ENCODE results near the gene LRRC30. TPM values are rescaled to one million over a fixed set of nuclear protein-coding genes. Genes with fewer than 3 reads are reported as not detected.
"Not testable (repeated sequence)": the region's sequence is repeated elsewhere in the genome, so short reads cannot be mapped to it uniquely, and the experiment has no call there.

Gene LRRC30
- 1 to 10 TPM in 10 of 12 donors, not detected in 2; 2.1 to 8.2 (median 5.8) TPM for polyA plus RNA-seq (ENCODE audit: insufficient read length in 12 of 12)
- long read RNA-seq, donor 1, result 0 reads
- long read RNA-seq, donor 2, partial matches to known transcripts, result 0 of 1 reads
- long read RNA-seq, donor 2, other reads (novel, unspliced or antisense), result 0 of 1 reads
- long read RNA-seq, donor 3, result 0 reads
- long read RNA-seq, donor 4, partial matches to known transcripts, result 0 of 1 reads
- long read RNA-seq, donor 4, other reads (novel, unspliced or antisense), result 0 of 1 reads
- long read RNA-seq, donor 5, transcript LRRC30-201 (1 exons, 923 nt), result major isoform, 7 of 7 reads
- long read RNA-seq, donor 5, partial matches to known transcripts, result 0 of 7 reads
- long read RNA-seq, donor 5, other reads (novel, unspliced or antisense), result 0 of 7 reads
- long read RNA-seq, donor 6, result 0 reads
- long read RNA-seq, donor 7, partial matches to known transcripts, result 0 of 2 reads
- long read RNA-seq, donor 7, other reads (novel, unspliced or antisense), result 0 of 2 reads
- long read RNA-seq, donor 8, result 0 reads
- long read RNA-seq, donor 9, partial matches to known transcripts, result 0 of 2 reads
- long read RNA-seq, donor 9, other reads (novel, unspliced or antisense), result 0 of 2 reads
- long read RNA-seq, donor 10, partial matches to known transcripts, result 0 of 2 reads
- long read RNA-seq, donor 10, other reads (novel, unspliced or antisense), result 0 of 2 reads
- long read RNA-seq, donor 11, partial matches to known transcripts, result 0 of 2 reads
- long read RNA-seq, donor 11, other reads (novel, unspliced or antisense), result 0 of 2 reads

DNA sequence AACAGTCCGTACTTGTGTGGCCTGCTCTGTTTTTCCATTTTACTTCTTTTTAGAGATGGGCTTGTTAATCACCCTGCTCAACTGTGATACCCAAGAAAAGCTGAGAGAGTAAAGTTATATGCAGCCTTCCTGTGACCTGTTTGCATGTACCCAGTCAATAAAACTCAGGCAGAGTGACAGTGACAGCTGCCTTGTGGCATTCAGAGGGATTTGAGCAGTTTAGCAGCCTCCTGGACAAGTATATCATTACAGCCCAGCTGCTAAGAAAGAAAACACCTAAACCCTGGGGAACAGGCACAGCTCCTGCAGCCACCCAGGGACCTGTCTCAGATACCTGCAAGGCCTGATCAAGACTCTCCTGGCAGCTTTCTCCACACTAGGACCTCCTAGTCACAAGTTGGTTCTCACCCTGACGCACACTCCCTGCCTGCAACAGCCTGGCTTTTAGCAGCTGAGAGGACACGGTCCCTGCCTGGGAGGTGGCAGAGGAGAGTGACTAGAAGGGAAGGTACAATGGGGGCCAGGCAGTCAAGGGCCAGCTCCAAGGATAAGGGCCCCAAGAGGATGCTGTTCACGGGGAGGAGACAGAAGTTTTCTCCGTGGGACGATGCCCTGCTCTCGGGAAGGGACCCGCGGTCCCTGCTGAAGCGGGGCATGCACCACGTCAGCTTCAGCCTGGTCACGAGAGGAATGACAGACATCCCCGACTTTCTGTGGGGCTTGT, at the start of gene LRRC30:
LRRC30 (plus strand) TSS at position 464 of the 724 bp plus-strand sequence; CDS start at position 514, 50 bp downstream.
- DNase-seq, result no peak

DNA sequence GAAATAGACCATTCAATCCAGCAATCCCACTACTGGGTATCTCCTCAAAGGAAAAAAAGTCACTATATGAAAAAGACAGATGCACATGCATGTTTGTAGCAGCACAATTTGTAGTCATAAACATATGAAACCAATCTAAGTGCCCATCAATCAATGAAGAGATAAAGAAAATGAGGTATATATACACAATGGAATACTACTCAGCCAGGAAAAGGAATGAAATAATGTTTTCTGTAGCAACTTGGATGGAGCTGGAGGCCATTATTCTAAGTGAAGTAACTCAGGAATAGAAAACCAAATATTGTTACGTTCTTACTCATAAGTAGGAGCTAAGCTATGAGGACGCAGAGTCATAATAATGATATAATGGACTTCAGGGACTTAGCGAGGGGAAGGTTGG, 45.2 kb upstream of the LRRC30 start:
- DNase-seq, result no peak

DNA sequence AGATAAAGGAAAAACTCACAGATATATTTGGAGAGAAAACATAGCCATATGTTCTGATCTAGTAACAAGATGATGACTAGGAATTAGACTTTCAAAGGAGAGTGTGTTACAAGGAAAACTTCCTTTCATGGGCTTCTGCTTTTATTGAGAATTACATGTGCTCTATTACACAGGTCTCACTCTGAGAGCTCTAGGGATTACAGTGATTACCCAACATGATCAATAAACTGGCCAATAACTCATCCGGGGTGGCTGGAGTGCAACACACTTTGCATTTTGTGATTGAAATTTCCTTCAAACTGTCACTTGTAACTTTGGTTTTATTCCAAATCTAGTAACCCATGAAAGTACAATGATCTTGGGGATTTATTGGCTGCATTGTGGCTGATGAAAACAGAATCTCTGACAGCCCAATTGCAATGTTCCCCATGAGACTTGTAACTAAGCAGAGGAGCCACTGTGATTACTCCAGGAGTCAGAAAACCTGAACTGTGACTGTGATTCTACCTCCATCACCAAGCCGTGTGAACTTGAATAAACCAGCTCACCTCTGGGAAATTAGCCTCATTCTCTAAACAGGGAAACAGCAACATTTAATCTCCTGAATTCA, 40.2 kb upstream of the LRRC30 start:
- DNase-seq, result no peak

DNA sequence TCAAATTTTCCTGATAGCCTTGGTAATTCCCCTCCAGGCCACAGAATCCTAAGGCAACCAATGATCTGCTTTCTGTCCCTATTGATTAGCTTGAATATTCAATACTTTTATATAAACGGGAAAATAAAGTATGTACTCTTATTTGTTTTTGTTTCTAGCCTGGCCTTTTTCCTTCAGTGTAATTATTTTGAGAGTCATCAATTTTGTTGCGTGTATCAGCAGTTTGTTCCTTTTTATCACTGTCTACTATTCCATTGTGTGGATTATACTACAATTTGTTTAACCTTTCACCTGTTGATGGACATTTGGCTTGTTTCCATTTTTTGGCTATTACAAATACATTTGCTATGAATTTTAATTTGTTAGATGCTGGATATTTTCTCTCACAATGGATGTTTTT, 39.2 kb upstream of the LRRC30 start:
- no peak for DNase-seq

DNA sequence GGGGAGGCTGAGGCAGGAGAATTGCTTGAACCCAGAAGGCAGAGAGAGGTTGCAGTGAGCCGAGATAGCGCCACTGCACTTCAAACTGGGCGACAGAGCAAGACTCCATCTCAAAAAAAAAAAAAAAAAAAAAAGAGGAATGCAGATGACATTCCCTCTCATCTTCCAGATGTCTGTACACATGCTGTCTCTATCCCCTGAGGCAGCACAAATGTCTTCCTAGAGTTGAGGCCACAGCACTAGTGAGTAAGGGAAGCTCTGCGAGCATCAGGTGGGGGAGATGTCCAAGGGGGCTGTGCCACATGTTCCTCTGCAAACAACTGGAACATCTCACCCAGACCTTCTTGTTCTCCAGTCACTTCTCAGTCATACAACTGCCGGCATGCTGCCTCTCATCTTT, 35.6 kb upstream of the LRRC30 start:
- DNase-seq, result no peak

DNA sequence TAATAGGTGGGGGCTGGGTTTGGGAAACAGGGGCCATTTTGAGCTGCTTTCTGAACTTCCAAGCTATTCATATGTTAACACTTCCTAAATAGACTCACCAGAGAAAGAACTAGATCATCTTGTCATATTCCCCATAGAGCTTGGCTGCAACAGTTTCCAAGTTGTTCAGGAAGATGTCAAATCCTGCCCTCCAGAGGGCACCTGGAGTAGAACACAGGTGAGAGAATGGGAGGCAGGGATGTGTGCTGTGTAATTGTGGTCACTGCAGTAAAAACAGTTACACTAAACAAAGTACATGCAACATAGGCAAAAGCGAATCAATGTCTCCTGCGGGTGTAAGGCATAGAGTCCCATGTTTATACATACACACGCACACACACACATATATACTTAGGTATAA, 34.5 kb upstream of the LRRC30 start:
- no peak for DNase-seq

DNA sequence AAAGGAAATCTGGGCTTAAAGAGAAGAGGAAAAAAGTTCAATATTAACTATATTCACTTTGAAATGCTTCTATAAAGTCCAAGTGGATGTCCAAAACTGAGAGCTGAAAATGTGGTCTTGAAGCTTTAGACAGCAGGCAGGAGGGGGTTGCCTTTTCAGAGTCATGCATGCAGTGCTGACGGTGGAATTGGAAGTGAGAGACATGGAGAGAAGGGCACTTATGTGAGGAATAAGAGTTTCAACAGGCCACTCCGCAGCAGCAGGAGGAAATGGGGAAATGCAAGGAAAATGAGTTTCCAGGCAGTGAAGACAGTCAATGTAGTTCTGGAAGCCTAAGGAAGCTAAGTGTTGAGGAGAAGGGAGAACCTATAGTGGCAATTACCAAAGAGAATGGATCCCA, 33.0 kb upstream of the LRRC30 start:
- DNase-seq, result no peak

DNA sequence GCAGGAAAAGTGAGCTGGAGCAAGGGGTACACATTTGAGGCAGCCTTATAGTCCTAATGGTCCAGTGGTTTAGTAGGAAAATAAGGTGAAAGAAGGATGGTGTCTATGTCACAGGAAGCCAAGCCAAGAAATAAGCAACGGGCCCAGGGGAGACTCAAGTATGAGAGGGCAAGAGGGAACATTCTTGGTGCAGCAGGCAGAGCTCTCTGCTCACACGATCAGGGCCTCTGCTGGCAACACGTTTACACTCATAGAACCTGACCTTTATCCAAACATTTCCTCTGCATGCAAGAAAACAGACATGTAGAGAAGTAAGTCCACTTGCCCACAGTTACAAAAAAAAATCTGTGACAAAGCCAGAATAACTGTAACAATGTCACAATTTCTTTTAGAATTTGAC, 32.6 kb upstream of the LRRC30 start:
- no peak for DNase-seq

DNA sequence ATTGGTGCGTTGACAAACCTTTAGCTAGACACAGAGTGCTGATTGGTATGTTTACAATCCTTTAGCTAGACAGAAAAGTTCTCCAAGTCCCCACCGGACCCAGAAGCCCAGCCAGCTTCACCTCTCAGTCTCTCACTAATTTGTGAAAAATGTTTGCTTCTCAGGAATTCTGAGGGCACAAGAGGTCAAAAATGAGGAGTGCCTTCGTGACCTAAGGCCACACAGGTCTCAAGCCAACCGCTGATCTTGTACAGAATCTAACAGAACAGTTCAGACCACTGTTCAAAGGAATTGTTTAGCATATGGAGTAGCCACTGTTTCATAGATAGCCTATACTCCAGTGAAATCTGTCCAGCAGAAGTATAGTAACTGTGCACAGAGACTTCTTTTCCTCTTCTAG, 29.8 kb upstream of the LRRC30 start:
- no peak for DNase-seq

DNA sequence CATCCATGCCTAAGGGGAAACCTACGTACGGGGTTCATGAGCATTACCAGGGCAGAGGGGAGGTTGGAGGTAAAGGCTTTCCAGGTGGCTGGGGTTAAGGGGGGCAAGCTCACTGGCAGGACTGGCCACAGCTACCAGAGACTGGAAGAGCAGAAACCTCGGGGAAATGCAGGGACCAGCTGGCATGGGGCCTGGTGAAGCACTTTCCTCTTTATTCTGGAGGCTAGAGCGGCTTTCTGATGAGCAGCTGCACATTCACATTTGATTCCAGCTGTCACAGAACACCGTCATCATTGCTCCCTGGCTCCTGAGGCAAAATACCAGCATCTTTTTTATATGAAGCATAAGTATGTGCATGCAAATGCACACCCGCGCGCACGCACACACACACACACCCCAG, 28.7 kb upstream of the LRRC30 start:
- DNase-seq, result no peak

DNA sequence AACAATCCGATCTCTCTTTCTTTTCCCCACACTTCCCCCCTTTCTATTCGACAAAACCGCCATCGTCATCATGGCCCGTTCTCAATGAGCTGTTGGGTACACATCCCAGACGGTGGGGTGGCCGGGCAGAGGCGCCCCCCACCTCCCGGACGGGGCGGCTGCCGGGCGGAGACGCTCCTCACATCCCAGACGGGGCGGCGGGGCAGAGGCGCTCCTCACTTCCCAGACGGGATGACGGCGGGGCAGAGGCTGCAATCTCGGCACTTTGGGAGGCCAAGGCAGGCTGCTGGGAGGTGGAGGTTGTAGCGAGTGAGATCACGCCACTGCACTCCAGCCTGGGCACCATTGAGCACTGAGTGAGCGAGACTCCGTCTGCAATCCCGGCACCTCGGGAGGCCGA, 27.3 kb upstream of the LRRC30 start:
- not testable (repeated sequence) for DNase-seq

DNA sequence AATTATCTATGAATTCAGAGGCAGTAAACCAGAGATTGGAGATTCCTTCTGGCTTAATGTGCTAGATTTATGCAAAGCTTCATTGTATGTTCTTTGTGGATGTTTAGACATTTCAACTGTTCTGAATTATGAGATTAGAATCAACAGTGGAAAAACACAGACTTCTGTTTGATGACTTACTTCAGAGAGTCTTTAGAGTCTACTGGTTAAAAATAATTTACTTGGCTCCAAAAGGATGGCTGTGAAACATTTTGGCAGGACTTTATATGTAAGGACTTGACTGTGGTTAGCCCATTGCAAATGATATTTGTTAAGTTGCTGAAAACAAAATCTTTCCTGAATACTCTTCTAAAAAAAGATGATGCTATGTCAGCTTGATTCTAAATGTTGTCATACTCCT, 25.5 kb upstream of the LRRC30 start:
- DNase-seq, result peak; percentile 23

DNA sequence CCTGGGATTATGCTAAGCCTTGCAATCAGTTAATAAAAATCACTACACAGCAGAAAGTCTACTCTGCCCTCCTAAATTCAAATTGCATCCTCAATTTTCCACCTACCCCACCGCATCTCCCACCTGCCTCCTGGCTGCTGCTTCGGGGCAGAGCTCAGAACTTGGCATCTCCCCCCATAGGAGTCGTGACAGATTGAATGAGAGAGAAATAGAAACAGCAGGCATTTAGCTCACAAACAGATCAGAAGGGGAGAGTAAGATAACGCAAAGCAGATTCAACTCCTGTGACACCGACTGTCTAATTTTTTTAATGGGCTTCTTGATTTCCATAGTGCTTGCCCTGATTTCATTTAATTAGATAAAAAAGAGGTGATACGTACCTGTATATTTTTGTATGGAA, 24.7 kb upstream of the LRRC30 start:
- DNase-seq, result no peak

DNA sequence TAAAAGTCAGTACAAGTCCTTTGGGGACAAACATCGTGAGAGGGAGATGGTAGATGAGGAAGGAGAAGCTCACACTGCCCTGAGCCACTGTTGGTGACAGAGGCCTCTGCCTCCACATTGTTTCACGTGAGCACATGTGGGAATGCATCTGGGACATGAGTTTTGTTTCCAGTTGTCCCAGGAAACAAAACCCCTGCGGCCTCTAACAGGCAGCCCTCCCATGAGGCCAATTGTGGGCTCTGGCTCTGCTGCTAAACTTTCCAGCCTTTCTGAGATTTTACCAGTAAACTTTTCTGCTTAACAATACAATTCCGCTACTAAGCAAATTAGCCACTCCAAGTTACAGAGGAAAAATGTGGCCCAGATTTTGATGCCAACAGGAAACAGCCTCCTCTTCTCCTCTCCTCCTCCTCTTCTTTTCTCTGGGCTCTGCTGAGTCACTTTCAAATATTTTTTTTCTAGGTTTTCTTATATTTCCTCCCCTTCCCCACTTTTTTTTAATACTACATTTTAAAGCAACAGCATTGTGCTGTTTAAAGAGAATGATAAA, 23.4 kb upstream of the LRRC30 start:
- DNase-seq, result peak; percentile 20

DNA sequence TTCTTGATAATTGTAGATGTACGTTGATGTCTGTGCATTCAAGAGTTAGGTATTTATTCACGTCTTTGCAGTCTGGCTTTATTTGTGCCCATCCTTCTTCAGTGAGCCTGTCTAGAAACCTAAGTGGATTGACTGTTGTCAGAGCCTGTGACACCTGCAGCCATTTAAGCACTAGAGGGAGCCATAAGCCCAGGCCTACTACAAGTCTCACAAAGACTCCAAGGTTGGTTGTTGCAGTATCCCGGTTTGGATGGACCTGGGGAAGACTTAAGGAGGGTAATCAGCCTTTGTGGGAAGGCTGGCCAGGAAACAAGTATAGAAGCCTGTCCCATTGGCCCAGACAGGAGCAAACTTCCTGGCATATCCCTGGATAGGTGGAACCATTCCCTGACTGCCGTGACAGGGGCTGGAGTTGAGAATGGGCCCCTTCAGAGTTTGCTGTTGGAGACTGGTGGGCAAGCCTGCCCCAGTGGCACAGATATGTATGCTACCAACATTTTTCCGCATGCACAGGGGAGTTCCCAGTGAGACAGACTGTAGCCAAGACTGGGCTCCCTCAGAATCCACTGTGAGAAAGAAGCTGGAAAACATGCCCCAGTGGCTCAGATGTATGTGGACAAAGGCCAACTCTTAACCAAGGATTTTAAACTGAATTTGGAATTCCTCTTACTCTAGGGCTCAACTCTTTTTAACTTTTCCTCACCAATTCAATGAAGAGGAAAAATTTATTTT, 9.3 kb upstream of the LRRC30 start:
- DNase-seq, result peak; percentile 46

DNA sequence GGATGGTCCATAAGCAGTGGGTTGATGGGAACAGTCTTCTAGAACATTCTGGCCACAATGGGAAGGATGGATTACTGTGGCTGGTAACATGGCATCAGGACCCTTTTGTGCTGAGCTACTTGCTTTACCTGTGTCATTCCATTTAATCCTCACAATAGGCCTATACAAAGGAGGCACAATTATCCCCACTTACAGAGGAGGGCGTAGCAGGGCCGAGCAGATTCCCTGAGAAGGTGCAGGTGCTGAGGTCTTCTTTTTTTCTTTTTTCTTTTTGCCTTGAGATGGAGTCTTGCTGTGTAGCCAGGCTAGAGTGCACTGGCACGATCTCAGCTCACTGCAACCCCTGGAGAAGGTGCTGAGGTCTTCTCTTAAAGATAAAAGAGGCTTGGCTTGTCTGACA, 6.7 kb upstream of the LRRC30 start:
- DNase-seq, result no peak

DNA sequence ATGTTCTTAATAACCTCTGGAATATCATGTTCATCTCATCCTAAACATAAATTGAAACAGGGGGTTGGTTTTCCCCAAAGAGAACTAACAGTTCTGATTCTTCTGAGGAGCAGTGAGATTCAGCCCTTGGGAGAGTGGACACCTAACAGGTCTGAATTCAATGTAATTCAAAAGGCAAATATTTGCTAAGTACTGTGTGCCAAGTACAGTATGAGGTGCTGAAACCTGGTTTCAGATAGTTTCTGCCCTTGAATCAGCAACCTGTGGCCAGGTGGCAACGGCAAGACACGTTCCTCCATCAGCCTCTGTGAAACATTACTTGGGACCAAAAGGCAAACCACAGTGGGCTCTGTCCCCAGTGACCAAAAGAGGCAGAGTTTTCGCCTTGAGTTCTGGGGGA, 1.3 kb downstream of the LRRC30 start:
- DNase-seq, result no peak

DNA sequence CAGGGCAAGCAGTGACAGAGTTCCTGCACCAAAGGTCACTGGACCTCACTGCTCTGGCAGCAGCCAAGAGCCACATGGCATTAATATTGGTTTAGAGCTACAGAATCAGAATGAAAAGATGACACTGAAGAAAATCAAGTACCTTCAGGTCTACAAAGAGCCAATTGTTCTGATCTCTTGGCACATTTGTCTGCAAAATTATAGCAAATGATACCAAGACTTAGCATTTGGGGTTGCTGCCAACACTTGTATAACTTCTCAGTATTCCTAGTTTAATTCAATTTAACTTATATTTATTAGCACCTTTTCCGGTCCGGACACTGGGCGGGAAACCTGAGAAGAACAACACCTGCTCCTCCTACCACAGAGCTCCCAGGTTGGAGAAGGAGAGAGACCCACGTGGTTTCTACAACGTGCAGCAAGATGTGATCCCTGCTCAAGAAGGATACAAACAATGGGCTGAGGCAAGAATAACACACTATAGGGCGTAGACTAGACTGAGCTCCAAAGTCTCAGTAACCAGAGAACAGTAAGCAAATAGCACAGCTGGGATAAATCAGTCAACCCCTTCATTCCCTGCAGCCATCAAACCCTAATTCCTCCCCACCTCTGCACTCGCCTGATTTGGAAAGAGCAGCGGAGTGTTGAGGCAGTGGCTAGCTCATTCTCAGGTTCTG, 2.4 kb downstream of the LRRC30 start:
- no peak for DNase-seq

DNA sequence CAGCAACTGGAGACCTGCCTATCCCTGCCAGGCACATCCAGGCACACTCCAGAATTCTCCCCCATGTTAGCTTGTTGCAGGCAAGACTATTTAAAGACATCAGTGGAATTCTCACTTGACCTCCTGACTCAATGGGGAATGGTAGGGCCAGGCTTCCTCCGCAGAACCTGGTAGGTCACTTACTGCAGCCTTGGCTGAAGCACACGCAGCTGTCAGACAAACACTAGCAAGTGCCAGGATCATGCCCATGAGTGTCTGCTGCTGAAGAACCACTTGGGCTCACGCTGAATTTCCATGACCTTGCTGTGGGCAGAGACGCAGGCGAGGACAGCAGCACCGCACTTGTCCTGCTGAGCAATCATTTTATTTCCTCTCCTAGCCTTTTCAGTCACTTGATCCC, 3.2 kb downstream of the LRRC30 start:
- DNase-seq, result peak; percentile 35

DNA sequence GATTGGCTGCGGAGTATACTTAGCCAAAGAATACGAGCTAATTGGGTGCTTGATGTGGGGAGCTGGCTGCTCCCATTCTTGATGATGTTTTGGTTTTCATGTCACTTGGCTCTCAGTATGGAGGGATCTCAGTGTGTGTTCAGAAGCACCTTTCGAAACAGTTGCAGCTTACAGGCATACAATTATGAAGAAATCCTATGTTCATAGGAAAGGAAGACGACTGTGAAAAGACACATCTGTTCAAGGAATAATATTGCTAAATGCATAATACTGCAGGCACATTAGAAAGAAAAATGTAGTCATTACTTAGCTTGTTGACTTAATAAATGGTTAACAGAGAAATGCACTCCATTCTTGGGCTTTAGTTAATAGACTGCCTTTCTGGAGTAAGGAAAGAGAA, 4.1 kb downstream of the LRRC30 start:
- DNase-seq, result no peak

DNA sequence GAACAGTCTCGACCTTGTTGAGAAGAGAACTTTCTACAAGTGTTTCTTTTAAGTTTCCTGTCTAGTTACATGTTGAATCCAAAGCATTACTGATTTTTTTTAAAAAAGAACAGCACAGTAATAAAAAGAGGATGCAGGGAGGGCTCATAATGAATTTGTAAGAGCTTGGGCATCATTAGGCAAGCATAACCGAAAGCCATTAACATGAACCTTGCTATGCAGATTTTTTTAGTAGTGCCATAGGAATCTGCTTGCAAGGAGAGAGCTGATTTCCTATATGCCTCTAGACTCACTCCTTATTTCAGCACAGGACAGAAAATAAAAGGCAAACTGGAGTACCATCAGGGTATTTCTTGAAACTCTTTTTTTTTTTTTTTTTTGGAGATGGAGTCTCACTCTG, 5.2 kb downstream of the LRRC30 start:
- DNase-seq, result no peak

Data from muscle of arm (tissue), 14 donors.